ENCODE data around the gene BRF1.
"Not testable (repeated sequence)": the region's sequence is repeated elsewhere in the genome, so short reads cannot be mapped to it uniquely, and the experiment has no call there.

Gene BRF1

GRCh38 chr14:105287249-105288102 is 13.3 kb downstream of the BRF1 start:
- no peak for DNase-seq

- no peak for DNase-seq
Observed at GRCh38 chr14:105286759-105287144, 14.0 kb downstream of the BRF1 start.

DNA sequence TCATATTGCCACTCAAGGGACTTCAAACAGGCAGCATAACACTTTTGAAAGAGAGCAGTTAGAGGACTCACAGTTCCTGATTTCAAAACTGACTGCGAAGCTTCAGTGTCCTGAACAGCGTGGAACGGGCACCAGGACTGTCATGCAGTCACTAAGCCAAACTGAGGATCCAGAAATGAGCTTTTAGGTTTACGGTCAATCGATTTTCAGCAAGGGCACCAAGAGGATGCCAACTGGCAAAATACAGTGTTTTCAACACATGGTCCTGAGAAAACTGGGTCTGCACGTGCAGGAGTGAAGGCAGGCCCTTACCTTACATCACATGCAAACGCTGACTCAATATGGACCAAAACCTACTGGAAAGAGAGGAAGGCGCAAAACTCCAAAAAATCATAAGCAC is 15.6 kb downstream of the BRF1 start:
- no peak for DNase-seq

DNA sequence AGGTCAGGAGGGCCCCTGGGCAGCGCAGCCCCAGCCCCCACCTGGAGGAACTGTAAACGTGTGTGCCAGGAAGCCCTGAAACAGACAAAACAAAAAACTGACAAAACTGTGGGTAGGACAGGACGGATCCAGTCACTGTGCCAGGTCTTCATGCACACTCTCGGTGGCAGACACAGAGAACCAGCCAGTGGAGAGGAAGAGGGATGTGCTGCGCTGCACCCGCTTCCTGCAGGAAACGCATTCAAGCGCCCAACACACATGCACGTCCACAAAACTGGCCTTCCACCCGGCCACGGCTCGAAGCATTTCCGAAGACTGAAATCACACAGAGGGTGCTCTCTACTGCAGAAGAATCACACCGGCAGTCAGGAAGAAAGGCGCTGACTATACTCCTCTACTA is 16.9 kb downstream of the BRF1 start:
- DNase-seq = no peak

GRCh38 chr14:105283028-105283427 is 17.8 kb downstream of the BRF1 start:
- no peak for DNase-seq

DNA sequence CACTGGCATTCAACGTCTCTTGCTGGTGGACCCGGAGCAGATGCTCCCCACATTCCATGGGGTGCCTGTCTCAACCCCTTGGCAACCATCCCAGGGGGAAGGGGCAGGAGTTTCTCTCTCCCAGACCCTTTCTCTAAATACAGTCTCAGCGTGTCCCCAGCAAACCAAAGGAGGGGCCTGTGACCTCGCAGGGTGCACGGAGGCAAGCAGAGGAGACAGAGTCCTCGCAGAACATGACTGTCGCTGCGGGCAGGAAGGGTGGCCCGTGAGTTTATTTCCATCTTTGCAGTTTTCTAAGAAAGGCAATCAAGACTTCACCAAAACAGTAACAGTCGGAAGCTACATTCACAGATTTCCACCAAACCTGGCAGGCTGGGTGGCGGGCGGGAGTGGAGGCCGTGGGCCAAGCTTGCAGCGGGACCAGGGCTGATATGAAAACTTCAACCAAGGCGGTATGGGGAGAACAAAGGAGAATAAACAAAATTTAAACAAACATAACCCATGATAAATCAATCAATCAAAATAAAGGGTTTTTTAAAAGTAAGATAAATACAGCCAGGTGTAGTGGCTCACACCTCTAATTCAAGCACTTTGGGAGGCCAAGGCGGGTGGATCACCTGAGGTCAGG is 18.6 kb downstream of the BRF1 start:
- DNase-seq = no peak

GRCh38 chr14:105281371-105282097 is 19.3 kb downstream of the BRF1 start:
- DNase-seq = no peak

GRCh38 chr14:105280525-105280924 is 20.3 kb downstream of the BRF1 start:
- no peak for DNase-seq

DNA sequence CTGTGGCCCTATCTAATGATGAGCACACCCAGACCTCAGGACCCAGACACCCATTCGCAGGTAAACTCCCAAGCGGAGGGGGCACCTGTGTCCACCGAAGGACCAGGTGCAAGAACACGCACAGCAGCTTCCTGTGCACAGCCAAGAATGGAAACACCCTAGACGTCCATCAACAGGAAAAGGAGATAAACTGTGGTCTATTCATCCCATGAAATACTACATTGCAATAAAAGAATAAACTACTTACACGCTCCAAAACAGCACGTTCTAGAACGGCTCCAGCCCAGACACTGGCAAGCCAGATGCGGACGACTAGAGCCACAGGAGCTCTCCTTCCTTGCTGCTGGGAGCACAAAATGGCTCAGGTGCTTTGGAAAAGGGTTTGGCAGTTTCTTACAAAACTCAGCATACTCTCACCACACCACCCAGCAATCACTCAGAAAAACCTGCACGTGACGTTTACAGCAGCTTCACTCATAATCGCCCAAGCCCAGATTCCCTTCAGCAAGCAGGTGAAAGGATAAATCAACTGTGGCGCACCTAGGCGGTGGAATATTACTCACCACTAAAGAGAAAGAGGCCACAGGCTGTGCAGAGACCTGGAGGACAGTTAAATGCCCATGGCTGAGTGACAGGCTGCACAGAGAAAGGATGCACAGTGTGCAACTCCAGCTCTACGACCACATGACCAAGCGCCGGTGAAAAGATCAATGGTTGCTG is 21.0 kb downstream of the BRF1 start:
- no peak for DNase-seq

- DNase-seq = not testable (repeated sequence)
Observed at GRCh38 chr14:105277448-105277847, 23.4 kb downstream of the BRF1 start.

DNA sequence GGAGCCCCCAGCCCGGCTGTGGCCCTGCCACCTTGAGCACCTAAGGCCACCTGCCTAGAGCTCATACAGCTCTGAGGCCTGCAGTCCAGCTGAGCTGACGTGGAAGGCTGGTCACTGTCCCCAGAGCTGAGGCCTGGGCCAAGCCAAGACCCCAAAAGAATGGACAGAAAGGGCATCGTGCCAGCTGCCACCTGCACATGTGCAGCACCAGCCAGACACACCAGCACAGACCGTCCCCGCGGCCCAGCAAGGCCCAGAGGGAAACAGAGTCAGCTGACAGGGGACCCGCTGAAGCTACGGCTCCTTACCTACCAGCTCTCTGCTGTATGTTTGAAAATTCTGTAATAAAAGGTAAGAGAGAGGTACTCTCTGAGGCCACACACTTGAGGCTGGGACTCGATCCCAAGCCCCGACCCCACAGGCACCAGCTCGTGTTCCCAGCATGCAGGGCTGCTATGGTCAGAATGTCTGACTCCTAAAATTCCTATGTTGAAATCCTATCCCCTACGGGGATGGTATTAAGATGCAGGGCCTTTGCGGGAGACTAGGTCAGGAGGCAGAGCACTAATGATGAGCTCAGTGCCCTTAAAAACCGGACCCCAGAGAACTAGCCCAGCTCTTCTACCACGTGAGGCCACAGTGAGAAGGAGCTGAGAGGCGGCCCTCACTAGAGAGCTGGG is 25.4 kb downstream of the BRF1 start:
- DNase-seq = no peak

GRCh38 chr14:105274637-105275036 is 26.2 kb downstream of the BRF1 start:
- no peak for DNase-seq

DNA sequence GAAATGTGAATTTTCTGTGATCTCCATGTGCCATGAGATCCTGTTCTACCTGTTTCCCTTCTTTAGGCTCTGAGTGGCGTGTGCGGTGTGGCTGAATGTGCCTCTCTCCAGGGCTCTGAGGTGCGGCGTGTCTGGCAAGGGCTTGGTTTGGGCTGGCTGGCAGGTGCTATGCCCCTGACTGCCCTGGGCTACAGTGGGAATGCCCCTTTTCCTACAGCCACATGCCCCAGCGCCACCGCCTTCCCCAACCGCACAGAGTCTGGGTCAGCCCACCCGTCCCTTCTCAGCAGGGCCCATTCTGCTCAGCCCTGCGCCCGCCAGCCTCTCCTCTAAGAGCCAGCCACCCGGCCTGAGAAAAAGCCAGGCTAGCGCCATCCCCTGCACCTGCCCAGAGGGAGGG is 27.7 kb downstream of the BRF1 start:
- DNase-seq = no peak

DNA sequence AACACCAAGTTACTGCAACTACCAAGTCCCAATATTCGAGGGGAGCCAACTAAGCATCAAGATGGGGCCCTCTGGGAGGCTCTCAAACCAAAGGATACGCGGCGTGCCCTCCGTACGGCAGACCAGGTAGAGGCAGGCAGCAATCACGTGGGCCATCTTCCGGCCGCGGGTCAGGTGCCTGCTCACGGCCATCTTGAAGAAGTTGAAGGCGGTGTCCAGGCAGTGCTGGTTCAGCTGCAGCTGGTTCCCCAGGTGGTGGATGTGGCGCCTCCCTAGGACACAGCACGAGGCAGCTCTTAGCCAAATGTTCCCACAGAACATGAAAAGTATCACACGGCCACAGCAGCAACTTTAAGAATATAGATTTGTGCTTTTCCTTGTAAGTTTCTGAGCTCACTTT is 28.2 kb downstream of the BRF1 start:
- DNase-seq = no peak

DNA sequence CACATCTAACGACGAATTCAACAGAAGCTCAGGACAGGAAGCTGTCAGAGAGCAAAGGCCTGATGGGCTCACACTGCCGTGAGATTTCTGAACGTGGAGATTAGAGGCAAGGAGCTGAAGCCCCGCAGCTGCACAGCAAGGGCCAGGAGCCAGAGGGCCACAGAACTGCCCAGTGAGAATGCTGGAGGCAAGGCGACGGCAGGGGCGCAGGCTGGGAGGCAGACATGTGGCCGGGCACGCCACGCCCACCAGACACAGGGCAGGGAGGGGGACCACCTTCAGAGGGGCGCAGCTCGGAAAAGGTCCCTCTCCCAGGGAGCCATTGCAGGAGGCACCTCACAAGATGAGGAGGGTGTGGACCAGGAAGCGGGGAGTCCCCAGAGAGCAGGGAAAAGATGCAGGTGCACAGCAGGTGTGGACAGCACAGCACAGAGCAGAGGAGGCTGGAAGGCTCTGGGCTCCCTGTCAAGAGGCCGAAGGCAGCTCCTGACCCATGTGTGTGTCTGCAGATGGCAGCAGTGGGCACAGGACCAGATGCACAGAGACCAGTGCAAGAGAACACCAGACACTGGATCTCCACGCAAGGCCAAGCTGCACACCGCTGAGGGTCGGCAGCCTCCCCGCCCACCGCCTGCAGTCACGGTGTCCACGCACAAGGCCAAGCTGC is 29.4 kb downstream of the BRF1 start:
- no peak for DNase-seq

- DNase-seq = no peak
Observed at GRCh38 chr14:105269405-105269804, 31.4 kb downstream of the BRF1 start.

GRCh38 chr14:105268736-105269354 is 32.0 kb downstream of the BRF1 start:
- DNase-seq = no peak

GRCh38 chr14:105267820-105268548 is 32.8 kb downstream of the BRF1 start:
- no peak for DNase-seq

DNA sequence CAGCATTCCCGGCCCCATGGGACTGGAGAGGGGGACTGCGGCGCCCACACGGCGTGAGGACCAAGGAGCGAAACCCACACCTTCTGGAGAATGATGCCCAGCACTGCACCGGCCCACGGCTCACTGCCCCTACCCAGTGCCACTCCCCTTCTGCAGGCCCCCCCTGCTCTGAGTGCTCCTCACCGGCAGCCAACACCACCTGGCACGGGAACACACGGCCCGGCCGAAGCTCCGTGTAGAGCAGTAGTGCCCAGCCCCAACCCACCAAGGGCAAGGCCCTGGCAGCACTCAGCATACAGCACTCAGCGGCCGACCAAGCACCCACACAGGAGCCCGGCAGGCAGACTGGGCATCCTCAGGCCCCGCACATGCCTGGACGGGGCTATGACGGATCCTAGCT is 39.0 kb downstream of the BRF1 start:
- DNase-seq = no peak

DNA sequence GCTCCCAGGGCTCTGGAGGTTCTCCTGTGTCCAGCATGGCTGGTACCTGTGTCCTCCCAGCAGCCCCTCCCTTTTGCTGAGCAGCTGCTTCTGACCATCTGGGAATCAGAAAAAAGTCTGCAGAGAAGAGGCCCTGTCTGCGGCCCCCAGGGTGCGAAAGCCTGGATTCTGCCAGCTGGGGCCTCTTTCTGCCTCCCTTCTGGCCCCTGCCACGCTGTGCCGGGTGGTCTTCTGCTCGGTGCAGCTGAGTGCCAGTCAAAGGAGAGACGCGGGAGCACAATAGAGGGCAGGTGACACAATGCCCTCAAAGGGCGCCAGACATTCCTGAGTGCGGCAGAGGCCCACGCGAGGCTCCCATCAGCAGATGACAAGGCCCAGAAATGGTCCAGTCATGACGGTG is 39.8 kb downstream of the BRF1 start:
- no peak for DNase-seq

DNA sequence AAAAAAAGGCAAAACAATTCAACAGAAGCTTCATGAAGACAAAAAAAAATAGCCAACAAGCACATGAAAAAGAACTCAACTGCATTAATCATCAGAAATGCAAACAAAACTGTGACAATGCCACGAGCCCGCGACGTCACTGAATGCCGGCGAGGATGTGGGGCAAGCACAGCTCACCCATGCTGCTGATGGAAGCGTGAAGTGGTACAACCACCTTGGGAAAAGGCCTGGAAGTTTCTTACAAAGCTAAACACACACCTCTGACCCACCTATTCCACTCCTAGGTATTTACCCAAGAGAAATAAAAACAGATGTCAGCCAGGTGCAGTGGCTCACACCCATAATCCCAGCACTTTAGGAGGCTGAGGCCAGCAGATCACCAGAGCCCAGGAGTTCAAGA is 42.0 kb downstream of the BRF1 start:
- DNase-seq = no peak

Measured in NCI-H1092 (cell line).